HG03442 (cell line): ENCODE measurements around the gene RFX4.

Experiments used
- ATAC-seq: cut with Tn5 transposase; IDR thresholded peaks from one replicate; pipeline ENCODE4 v1.9.1; 2021; ENCODE audit warnings: mild to moderate bottlenecking, moderate library complexity; ENCODE audit not compliant: unreplicated experiment

The RFX4 gene

DNA sequence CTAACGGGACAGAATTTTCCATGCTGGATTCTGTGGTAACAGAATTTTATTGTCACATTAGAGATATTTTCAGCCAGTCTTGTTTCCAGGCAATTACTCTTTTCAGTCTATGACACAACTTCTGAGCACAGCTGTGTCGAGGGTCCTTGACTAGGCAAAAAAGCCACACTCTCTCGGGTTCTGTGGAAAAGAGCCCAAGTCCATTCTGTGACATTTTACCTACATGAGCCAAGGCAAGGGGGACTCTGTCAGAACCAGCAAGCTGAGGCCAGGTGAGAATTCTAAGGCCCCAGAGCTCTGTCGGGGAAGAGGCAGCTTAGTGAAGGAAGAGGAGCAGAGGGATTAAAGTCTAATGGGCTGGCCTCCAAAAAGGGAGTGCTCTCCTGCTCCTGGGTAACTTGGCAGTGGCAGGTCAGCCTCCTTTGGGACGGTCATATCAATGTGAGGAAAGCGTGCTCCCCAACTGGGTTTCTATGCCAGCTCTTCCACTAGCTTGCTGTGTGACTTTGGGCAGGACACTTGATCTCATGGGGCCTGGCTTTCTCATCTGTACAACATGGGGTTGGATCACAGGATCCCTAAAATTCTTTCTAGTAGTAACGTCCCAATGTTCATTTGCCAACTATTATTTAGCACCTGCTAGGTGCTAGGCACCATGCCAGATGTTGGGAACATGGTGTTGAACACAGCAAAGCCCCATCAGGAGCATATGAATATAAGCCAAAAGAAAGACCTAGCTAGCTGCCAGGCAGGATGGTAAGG is 175.7 kb downstream of the RFX4 start:
- no peak for ATAC-seq

DNA sequence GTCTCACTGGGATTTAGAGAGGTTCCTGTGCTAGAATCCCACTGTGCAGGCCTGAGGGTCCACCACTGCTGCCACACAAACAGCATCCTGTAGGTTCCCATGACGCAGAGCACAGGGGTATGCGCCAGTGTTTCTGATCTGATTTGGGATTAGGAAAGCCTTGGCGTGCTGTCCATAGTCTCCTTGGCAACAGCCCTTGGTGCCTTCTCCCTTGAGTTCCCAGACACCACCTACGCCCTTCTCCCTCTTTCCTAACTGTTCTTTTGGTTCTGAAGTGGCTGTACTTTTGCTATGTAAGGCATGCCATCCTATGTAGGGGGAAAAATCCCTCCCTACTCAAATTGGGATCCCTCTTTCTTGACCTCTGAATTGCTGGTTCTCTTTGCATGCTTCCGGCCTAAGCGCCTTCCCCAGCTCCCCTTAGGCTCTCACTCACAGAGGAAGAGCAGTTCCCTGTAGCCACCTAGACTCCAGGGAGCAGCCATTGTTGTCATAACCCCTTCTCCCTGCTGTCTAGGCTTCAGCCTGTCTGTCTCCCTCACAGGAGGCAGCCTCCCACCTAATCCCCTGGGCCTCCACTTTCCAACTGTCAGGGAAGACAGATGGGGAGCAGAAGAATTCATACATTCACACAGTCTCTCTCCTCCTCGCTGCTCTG is 176.9 kb downstream of the RFX4 start:
- ATAC-seq: no peak

DNA sequence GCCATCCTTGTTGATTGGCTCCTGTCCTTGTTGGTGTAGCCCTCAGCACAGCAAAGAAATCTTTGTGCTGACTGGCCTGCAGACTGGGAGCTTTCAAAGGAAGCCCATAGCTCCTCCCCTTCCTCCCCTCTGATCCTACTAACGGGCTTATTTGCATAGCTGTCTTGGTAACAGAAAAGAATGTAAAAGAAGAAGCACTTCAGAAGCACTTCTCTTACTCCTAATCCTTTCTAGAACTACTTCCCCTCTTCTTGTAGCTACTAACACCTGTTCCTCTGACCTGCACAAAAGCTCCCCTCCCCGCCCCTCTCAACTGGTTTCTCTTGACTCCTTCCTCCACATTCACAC is 177.4 kb downstream of the RFX4 start:
- peak; percentile 94 for ATAC-seq

GRCh38 chr12:106764220-106764619 is 181.4 kb downstream of the RFX4 start:
- ATAC-seq: no peak

DNA sequence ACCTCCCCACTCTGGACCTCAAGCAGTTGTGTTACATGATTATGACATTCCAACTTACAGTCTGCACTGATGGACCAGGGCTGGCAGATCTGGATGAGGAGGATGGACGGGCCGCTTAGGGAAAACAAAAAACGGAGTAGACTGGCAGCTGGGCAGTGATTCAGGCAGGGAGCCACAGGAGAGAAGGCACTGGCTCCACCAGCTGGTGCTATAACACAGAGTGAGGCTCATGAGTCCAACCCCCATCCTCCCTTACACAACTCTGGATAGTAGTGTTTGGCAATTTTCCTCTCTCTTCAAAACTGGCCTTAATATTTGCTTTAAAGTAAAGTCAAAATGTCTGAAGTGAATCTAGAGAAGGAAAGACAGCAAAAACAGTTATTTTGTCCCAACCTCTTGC is 181.9 kb downstream of the RFX4 start:
- no peak for ATAC-seq

- no peak for ATAC-seq
Measured at GRCh38 chr12:106766393-106766826, 183.6 kb downstream of the RFX4 start.

GRCh38 chr12:106767206-106767605 is 184.4 kb downstream of the RFX4 start:
- ATAC-seq: no peak

DNA sequence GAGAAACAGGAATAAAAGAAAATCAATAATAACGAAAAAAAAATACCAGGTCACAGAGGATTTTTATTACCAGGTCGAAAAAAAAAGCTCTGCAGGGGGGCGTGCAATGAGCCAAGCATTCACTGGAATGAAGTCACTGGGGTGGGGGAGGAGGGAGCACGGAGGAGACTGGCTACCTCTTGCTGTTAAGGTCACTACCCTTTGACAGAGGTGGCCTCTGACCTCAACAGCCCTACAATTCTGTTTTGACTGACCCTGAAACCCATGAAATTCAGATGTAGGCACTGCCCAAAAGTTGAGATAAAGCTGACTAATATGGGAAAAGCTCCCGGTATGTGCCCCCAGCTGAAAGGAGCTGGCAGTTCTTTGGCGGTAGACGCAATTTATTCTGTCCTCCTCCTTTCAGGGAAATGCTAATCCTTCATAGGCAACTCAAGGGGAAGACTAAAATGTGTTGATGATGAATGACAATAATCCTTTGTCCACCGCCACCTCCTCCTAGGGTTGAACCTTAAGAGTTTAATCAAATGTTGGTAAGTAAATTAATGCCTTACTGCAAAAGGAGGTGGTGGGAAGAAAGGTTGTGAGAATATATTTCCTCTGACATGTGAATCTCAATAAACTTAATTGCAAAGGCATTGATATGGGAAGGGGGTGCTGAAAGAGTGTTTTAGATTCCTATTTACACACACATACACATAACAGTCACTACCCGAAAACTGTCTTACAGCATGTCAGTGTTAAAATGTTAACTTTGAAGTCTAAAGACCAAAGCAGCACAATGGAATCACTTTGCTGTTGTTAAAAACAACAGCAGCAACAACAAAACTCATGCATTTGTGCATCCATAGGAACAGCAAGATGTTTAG is 185.4 kb downstream of the RFX4 start:
- ATAC-seq: no peak

DNA sequence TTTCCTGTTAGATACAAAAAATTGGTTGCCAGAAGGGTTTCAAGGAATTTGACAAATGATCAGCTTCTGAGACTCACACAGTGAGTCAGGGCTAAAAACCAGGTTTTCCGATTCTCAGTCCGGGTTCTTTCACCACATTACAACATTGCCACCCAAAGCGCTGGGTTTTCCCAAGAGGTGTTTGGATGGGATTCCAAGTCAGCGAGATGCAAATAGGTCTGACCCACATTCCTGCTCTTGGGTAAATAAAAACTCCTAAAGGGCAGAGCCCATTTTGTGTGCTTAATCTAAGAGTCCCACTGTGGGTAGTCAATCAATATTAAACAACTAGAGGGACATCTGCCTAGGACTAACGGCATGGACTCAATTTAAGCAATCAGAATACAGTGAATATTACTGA is 186.3 kb downstream of the RFX4 start:
- no peak for ATAC-seq

DNA sequence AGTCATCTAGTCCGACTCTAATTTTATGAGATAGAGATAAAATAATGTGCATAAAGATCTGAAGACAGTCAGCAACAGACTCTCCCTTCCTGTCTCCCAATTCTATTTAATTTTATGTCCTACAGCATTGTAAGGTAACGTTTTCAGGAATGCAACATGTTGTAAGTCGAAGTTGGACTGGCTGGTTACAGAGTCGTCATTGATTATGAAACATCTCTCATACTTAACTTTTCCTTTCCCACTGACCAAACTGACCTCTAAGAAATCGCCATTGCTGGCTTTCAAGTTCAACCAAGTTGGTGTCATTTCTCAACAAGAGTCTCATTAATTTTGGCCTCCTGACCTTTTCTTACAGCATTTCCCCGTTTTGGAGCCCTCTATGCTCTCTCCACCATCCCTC is 186.7 kb downstream of the RFX4 start:
- ATAC-seq: no peak

GRCh38 chr12:106771425-106771824 is 188.6 kb downstream of the RFX4 start:
- no peak for ATAC-seq

- ATAC-seq: no peak
Measured at GRCh38 chr12:106773286-106774004, 190.6 kb downstream of the RFX4 start.

GRCh38 chr12:106774005-106774807 is 191.4 kb downstream of the RFX4 start, which contains the start of gene RIC8B:
Gene RIC8B, plus strand, starts transcription at chr12:106774682. Its CDS starts 64 bp downstream, at chr12:106774746.
- ATAC-seq: peak; percentile 89

DNA sequence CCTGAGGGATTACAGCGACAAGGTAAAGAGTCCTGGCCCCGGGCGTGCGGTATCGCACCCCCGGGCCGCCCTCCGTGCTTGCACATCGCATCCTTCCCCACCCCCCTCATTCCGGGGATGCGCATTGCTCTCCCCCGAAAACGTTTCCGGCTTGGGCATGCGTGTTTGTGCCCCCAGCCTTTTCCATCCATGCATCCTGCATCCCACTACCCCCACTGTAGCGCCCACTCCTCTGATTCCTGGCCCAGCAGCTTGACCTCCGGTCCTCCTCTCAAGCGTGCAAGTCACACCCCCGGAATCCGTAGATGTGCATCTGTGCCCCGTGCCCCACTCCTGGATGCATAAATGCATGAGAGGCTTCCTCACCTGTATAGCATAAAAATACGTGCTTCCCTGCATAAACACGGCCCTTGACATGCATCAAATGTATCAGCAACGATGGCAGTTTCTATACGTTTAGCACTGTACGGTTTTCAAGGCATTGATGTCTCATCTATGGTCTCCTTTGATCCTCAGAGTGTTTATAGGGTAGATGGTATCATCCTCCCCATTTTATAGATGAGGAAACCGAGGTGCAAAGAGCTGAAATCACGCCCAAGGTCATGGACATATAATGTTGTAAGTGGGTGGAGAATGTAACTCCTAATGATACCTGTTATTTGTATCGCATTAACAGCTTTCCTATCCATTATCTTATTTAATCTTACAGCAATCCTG is 192.2 kb downstream of the RFX4 start:
- no peak for ATAC-seq

DNA sequence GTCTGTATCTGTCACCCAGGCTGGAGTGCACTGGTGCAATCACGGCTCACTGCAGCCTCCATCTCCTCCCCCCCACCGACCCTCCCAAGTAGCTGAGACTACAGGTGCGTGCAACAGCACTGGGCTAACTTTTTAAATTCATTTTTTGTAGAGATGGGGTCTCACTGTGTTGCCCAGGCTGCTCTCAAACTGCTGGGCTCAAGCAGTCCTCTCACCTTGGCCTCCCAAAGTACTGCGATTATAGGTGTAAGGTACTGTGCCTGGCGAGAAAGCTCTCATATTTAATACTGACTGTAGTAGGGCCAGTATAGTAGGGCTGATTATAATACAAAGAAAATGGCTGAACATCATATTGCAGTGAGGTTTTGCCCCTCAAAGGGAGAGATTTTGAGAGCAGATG is 194.1 kb downstream of the RFX4 start:
- ATAC-seq: no peak

DNA sequence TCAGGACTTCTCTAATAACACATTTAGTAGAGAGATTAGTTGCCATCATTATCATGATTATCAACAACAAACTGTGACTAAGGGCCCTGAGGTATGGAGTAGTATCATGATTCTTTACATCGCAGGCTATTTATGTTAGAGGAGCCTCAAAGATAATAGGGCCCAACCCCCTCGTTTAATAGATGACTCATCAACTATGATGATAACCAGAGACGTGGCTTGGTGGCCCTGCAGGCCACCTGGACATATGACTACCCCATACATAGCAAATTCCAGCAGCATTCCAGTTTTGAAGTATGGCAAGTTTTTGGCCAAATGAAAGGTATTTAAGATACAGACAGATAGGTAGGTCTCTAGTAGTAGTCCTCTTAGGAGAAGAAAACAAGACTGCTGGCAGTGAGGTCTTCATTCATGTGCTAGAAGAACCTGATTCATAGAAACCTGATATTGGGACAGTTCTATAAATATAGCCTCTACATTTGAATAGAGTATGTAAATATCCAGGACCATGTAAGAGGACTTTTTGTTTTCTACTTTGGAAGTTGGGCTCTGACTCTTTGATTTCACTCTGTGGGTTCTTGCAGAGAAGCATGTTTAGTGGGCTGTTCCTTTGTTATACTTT is 197.3 kb downstream of the RFX4 start:
- no peak for ATAC-seq

GRCh38 chr12:106782619-106783018 is 199.8 kb downstream of the RFX4 start:
- no peak for ATAC-seq

DNA sequence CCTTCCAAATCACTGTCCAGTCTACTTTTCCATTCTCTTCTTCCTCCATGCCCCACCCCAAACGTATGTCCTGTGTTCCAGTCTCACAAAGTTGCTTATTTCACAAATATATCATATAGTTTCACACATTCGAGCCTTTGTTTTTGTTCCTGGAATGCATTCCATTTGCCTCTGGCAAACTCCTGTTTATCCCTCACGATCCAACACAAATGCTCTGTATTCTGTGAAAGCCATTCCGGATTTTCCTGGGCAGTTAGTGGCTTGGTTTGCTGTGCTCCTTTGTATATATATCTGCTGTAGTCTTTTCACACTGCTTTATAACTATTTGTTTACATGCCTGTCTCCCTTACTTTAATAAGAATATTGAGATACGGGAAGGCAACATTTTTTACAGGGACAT is 200.7 kb downstream of the RFX4 start:
- ATAC-seq: no peak

DNA sequence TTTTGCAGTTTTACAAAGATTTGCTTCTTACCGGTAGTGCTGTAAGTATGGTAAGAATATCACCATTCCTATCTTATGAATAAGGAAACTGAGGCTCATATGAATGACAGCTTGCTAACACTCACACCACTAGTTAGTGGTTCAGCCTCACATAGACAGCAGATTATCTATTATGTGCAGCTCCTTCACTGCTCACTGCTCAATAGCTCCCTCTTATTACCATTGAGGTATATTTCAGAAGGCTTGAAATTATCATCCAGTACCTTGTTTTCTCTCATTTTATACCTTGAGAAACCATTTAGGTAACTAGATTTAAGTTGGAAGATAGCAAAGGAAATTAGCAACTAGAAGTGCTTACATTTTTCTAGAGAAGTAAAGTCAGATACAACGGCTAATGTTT is 207.2 kb downstream of the RFX4 start:
- no peak for ATAC-seq
